ENCODE results near the gene VIPR2.

VIPR2 gene

GRCh38 chr7:158979635-158980351 is 164.9 kb downstream of the VIPR2 start:
- DNase-seq, result no peak

- no peak for DNase-seq
Measured at GRCh38 chr7:158979023-158979529, 165.6 kb downstream of the VIPR2 start.

Data from activated gamma-delta T cell (primary cell).